Medulla oblongata (tissue), 1 donor: ENCODE data around the gene CAMTA1.

ENCODE experiments used
- DNase-seq: peaks from one replicate; pipeline ENCODE4 v3.0.0-alpha.2; 2015; ENCODE audit errors: extremely low spot score

CAMTA1 gene

DNA sequence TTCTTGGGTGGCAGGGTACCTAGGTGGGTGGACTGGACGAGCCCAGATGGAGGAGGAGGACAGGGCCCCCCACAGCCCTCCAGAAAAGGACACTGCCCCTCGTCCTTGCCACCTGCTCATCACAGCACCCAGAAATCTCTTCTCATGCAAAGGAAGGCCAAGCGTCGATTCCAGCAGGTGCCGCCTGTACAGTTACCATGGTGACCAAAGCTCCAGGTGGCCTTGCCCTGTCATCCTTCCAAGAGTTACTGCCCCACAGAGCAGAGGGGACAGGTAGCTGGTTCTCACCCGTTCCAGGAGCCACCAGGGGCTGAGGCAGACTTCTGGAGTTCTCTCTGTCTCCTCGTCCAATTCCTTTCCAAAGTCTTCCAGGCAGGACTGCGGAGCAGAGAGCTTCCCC is 865.9 kb downstream of the CAMTA1 start:
- DNase-seq: no peak

- DNase-seq: no peak
These were observed 866.8 kb downstream of the CAMTA1 start for GRCh38 chr1:7652061-7652460.

- no peak for DNase-seq
These were observed 867.4 kb downstream of the CAMTA1 start for GRCh38 chr1:7652515-7653098.

DNA sequence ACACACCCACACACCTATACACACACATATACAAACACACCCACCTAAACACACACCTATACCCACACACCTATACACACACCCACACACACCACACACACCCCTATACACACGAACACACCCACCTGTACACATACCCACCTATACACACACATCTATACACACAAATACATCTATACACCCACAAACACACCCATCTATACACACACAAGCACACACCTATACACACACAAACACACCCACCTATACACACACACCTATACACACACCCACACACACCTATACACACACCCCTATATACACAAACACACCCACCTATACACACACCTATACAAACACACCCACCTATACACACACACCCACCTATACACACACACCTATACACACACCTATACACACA is 869.5 kb downstream of the CAMTA1 start:
- no peak for DNase-seq

DNA sequence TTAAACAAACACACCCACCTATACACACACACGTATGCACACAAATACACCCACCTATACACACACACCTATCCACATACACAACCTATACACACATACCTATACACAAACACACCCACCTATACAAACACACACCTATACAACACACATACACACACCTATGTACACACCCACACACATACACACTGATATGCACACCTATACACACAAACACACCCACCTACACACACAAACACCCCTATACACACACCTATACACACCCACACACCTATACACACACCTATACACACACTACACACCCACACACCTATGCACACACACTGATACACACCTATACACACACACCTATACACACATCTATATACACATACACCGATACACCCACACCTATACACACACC is 870.1 kb downstream of the CAMTA1 start:
- no peak for DNase-seq

DNA sequence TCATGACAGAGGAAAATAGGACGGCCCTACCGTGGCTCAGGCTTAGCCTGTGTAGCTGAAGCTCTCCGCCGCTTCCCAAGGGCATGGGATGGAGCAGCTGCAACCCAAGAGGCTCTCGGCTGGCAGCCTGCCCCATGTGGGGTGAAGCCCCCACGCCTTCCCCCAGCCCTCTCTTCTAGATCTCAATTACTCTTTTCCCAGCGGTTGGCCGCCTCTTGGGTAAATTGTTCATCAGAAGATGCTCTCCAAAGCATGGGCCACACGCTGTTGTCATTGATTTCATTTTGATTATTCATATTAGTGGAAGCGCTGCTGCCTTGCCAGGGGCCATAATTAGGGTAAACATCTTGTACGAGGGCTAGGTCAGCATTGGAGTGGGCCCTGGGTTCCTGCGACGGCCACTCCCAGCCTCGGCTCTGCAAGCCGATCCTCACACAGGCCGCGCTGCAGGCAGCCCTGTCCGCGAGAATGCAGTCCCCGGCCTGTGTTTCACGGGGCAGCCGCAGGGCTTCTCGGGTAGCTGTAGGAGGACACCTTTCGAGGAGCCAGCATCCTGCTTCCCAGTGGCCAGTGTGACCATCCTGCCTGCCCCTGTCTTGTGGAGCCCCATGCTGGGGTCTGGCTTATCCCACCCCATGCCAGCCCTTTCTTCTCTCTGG is 871.4 kb downstream of the CAMTA1 start:
- no peak for DNase-seq

GRCh38 chr1:7657287-7658016 is 872.2 kb downstream of the CAMTA1 start:
- DNase-seq: no peak

GRCh38 chr1:7658099-7658498 is 872.8 kb downstream of the CAMTA1 start:
- no peak for DNase-seq

- no peak for DNase-seq
These were observed 874.3 kb downstream of the CAMTA1 start for GRCh38 chr1:7659514-7659913.

- no peak for DNase-seq
These were observed 878.3 kb downstream of the CAMTA1 start for GRCh38 chr1:7663451-7664146.

DNA sequence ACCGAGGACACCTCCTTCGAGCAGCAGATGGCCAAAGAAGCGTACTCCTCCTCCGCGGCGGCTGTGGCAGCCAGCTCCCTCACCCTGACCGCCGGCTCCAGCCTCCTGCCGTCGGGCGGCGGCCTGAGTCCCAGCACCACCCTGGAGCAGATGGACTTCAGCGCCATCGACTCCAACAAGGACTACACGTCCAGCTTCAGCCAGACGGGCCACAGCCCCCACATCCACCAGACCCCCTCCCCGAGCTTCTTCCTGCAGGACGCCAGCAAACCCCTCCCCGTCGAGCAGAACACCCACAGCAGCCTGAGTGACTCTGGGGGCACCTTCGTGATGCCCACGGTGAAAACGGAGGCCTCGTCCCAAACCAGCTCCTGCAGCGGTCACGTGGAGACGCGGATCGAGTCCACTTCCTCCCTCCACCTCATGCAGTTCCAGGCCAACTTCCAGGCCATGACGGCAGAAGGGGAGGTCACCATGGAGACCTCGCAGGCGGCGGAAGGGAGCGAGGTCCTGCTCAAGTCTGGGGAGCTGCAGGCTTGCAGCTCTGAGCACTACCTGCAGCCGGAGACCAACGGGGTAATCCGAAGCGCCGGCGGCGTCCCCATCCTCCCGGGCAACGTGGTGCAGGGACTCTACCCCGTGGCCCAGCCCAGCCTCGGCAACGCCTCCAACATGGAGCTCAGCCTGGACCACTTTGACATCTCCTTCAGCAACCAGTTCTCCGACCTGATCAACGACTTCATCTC is 879.1 kb downstream of the CAMTA1 start:
- DNase-seq: no peak

- DNase-seq: no peak
These were observed 879.6 kb downstream of the CAMTA1 start for GRCh38 chr1:7664893-7665250.

- DNase-seq: no peak
These were observed 881.0 kb downstream of the CAMTA1 start for GRCh38 chr1:7666249-7666648.

GRCh38 chr1:7667159-7667558 is 881.9 kb downstream of the CAMTA1 start:
- no peak for DNase-seq

- DNase-seq: peak; percentile 96
These were observed 882.5 kb downstream of the CAMTA1 start for GRCh38 chr1:7667625-7668218.

DNA sequence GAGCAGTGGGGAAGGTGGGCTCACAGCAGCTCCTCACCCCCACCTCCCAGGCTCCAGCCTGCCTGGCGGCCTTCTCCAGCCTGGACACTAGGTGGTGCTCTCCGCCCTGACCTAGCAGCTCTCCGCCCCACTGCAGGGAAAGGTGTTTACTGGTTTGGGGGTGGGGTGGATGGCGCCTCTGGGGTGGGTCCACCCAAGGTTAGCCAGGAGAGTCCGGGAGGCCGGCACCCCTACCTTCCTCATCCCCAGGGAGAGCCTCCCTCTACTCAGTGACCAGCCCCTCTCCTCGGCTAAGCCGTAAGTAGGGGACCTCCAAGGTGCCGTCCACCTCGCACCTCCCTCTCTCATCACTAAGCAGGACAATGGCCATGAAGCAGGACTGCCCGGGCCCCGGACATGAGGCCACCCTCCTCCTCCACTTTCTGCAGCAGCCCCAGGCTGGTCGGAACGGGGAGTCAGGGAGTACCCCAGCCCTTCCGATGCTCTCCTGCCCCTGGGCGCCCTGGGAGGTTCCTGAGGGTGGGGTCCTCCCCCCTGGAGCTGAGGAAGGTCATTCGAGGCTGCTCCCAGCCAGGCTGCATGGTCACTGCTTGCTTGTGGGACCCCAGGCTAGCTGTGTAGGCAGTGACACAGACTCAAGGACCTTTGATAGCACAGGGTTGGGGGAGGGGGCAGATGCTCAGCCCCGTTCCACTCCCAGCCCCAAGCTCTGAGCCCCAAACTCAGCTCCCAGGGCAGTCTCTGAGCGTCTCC is 884.5 kb downstream of the CAMTA1 start:
- DNase-seq: peak; percentile 79

GRCh38 chr1:7670334-7671145 is 885.3 kb downstream of the CAMTA1 start:
- peak; percentile 28 for DNase-seq

- DNase-seq: no peak
These were observed 885.9 kb downstream of the CAMTA1 start for GRCh38 chr1:7671146-7671465.

DNA sequence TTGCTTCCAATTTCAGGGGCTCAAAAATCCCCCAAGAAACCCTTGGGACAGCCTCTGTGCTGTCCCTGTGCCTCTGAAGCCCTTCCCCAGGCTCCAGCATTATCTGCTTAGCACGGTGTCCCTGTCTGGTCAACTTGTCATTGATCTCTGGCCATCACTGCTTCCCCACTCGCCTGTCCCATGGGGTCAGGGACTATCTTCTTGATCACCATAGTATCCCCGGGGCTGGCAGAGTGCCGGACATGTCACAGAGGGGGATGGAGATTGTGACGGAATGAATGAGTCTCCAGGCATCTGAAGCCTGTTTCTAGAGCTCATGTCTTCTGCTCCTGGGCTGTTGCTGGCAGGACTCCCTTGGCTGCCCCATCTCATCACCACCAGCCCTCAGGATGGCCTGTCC is 886.4 kb downstream of the CAMTA1 start:
- no peak for DNase-seq

DNA sequence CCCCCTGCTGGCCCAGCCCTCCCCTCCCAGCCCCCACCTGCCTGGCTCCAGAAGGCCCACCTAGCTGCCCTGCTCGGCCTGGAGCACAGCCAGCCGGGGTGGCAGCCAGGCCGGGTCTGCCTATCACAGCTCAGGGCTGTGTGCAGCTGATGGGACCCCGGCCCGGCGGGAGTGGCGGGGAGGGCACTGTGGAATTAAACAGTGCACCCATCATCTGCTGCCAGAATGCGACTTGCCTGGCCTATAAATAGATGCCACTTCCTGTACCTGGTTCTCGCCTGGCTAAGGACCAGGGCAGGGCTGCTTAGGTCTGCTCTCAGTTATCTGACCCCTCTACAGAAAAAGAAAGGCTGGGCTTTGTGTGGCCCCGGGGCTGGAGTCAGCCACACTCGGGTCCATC is 887.6 kb downstream of the CAMTA1 start:
- DNase-seq: no peak
